GM21515 (cell line): ENCODE results near the gene SPEF1.

ENCODE experiments used
- ATAC-seq: cut with Tn5 transposase; IDR thresholded peaks from one replicate; pipeline ENCODE4 v1.9.1; 2021; ENCODE audit not compliant: unreplicated experiment

SPEF1 gene

DNA sequence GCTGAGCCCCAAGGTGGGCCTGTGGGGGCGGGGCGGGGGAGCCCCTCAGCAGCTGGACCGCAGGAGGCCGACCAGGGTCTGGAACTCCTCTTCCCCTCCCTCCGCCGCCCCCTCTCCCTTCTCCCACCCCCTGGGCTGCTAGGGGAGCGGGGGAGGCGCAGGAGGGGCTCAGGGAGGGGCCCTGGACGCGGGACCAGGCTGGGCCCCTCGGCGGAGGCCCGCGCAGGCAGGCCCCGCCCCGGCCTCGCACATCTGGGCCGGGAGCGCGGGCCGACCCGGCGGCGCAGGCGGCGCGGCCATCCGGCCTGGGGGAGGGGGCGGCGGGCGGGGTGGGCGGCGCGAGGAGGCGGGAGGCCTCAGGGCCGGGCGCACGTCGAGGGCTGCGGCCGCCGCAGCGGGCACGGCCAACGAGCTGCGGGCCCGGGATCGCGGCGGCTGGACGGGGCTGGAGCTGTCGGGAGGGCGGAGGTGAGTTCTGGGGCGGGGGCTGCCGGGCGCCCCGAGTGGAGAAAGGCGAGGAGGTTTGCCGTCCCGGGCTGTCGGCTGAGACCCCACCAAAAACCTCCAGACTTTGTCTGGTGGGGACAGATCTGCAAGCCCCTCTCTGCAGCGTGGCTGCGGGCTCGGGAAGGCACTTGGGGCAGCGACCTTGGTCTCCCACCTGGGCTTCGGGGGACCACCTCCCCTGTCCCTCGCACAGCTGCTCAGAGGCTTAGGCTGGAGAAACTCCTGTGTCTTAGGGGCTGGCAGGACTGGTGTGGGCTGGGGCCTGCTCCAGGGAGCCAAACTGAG is 48.7 kb downstream of the SPEF1 start, which contains the start of gene HSPA12B:
HSPA12B (plus strand) TSS at position 359 of the 792 bp plus-strand sequence. CDS start 5,990 bp downstream, outside the sequence.
- ATAC-seq, result no peak

DNA sequence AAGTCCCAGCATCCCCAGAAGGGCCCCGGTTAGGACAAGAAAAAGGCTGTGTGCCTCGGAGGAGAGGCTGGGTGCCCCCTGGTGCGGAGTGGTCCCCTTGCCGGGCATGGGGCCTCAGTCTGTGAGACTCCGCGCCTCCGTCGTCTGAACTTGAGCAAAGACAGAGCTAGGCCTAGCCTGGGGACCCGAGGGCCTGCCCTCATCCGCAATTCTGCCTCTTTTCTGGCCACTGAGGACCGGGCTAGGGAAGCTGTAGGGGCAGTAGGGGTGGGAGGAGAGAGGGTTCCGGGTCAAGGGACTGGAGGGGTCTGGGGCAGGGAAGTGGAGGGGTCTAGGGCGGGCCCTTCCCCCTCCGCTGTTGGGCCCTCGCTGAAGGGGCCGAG is 49.3 kb downstream of the SPEF1 start:
- no peak for ATAC-seq

DNA sequence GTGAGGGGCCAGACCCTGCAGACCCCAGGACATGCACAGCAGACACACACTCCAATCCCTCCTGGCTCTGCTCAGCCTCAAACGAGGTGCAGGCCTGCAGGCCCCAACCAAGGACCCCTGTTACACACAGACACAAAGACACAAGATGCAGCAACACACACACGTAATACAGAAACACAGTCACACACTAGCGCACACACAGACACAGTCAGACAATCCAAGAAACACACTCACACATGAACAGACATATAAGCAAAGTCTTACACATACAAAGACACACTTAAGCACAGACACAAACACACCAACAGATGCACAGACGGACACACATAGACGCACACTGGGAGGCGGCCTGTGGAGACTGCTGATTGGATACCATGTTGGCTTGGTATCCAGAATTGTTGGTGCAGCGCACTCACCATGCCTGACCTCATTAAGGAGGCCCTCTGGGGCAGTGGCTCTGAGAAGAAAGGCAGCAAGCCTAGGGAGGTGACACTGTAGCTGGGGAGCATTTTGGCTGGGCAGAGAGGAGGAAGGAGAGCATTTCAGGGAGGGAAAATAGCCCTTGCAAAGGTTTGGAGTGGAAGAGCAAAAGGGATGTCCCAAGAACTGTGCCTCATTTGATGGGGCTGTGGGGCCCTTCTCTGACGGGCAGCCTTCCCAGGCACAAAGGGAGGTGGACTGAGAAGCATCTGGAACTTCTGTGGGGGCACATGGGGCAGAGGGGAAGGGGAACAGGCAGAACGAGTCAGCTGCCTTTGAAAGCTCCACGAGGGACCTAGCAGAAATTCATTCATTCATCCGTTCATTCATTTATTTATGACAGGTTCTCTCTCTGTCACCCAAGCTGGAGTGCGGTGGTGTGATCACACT is 50.2 kb downstream of the SPEF1 start:
- ATAC-seq, result no peak

DNA sequence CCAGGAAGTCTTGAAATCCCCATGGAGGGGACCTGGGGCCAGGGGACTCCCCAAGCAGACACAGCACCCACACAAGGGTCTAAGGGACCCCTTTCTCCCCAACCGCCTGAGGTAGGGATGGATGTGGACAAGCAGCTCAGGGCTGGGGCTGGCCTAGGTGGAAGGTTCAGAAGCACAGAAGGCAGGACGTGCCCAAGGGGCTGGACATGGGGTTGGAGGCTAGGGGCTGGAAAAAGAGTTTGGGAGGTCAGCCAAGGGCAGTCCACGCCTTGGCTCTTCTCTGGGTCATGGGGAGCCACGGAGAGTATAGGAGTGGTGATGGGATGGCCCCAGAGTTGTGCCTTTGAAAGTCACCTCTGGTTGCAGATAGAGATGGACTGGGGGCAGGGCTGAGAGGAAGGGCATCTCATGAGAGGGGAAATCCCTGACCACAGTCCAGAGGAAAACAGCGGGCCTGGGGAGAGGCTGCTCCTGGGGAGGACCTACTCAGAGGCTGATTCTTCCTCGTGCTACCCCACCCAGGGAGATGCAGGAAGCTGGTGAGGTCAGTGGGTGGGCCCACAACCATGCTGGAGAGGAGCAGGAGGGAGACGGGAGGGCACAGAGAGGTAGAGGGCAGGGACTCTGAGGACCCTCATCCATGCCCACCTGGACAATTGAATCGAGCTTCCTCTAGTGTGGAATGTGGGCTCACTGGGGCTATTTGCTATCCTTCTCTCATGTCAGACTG is 51.3 kb downstream of the SPEF1 start:
- no peak for ATAC-seq

DNA sequence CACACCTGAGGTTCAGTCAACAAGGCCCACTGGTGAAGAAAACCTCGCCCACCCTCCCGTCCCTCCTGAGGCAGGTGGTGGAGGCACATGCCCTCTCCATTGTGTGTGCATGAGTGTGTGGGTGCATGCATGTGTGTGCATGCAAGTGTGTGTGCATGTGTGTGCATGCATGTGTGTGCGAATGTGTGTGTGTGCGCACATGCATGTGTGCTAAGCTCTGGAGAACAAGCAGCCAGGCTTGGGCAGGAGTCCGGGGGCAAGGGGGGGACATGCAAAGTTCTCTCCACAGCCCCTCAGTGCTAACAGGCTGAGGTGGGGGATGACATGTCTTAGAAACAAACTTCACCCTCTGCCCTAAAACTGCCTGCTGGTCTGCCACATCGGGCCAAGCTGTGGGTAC is 51.9 kb downstream of the SPEF1 start:
- ATAC-seq, result no peak

DNA sequence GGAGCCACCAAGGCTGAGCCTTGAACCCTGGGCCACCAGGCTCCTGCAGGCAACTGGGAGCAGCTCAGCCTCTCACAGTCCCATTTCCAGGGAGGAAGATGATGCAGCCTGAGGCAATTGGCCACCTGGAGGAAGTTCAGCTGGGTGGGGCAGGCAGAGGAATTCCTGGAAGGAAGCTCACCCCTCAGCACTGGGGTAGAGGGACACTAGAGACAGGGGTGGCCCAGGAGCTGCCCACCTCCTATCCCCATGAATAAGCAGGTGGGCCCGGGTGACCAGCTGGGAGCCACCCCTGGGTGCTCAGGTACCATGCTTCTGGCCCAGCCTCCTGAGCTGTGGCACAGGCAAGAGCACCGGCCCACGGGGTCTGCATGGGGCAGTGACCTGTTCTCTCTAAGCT is 52.4 kb downstream of the SPEF1 start:
- no peak for ATAC-seq

DNA sequence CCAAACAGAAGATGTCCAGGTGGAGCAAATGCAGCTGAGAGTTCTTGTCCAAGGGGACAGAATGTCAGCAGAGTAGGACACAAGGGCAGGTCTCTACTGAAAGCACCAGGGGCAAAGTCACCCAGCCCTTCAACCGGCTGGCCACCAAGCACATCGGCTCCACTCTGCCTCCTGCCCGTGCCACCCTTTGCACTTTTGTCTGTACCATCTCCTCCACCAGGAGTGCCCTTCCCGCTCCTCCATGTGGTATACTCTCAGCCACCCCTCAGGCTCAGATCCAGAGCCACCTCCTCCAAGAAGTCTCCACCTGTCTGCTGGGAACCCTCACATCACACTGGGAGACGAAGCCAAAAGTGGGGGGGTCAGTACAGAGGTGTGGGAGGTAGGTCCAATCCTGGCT is 52.9 kb downstream of the SPEF1 start:
- ATAC-seq, result no peak
